ENCODE measurements around the gene ETV4. TPM values are rescaled to one million over a fixed set of nuclear protein-coding genes. Genes with fewer than 3 reads are reported as not detected.

The ETV4 gene
- total RNA-seq, 4 donors from 2014 or later = 3.7 to 11.1 (median 6.9) TPM

DNA sequence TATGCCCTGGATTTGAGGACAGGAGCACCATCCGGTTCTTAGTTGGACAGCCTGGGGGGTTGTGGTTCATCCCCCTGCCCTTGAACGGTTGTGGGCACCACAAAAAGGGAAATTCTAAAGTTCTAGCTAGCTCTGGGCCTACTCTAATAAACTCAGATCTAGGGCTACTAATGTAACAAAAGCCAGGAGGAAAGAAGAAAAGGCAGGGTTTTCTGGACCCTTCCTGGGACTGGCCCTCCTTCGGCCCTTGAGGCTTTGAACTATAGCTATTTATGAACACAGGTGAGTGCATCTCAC lies 15.1 kb downstream of the ETV4 start:
- Histone ChIP-seq H3K9me3 (no peaks in the 10 kb centered on the region), H3K4me1 (peaks cover 12 to 30% (median 14%) of the 10 kb centered on the region in 3 donors), H3K4me3 (no peak overlapping the region), H3K27me3 (no peaks in the 10 kb centered on the region), H3K27ac (peak overlapping the region in 3 of 4 donors; percentile 15 to 22 (median 21)), H3K36me3 (peaks cover 0 to 31% (median 4%) of the 10 kb centered on the region in 3 donors)
- WGBS, 2 donors = 40 to 52% methylated on average over 3 of the region's 3 CpGs
- no peak for DNase-seq
- intact Hi-C loops (cut with DNase I) = no loop called here
- TF ChIP-seq POLR2A (IDR thresholded peaks at IDR 0.05) = no peak
- TF ChIP-seq, protein P1, sequence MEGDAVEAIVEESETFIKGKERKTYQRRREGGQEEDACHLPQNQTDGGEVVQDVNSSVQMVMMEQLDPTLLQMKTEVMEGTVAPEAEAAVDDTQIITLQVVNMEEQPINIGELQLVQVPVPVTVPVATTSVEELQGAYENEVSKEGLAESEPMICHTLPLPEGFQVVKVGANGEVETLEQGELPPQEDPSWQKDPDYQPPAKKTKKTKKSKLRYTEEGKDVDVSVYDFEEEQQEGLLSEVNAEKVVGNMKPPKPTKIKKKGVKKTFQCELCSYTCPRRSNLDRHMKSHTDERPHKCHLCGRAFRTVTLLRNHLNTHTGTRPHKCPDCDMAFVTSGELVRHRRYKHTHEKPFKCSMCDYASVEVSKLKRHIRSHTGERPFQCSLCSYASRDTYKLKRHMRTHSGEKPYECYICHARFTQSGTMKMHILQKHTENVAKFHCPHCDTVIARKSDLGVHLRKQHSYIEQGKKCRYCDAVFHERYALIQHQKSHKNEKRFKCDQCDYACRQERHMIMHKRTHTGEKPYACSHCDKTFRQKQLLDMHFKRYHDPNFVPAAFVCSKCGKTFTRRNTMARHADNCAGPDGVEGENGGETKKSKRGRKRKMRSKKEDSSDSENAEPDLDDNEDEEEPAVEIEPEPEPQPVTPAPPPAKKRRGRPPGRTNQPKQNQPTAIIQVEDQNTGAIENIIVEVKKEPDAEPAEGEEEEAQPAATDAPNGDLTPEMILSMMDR (IDR thresholded peaks at IDR 0.05) = no peak

DNA sequence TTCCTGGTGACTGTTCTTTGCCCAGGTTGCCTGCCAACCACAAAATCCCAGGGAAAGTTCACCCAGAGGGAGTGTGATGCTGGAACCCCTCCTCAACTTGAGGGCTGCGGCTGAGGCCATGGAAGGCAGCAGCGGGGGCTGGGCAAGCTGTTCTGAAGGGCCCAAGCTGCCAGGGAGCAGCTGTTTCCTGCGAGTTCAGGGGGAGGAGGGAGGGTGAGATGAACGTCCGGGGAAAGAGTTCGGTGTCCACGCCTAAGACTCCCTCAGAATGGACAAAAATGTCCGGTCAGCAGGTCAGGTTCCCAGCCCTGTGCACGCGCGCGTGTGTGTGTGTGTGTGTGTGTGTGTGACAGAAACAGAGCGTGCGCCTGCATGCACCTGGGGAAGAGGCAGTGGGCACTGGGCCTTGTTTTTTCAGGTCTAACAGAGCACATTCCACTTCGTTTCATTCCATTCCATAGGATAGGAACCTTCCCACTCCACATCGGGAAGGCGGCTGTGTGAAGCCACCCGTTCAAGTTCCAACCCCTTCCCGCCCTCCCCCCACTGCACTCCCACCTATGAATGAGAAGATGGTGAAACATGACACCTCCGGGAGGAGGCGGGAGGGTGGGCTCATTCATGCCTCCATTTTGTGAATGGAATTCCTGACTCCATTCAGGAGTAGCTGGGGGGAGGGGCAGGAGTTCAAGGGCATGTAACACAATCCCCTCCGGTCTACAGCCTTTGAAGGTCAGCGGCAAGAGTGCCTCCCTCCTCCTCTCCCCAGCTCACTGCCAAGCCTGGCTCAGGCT lies 15.7 kb downstream of the ETV4 start:
- peak overlapping the region in 2 of 4 donors; percentile 17 to 34 for H3K4me3 ChIP-seq

DNA sequence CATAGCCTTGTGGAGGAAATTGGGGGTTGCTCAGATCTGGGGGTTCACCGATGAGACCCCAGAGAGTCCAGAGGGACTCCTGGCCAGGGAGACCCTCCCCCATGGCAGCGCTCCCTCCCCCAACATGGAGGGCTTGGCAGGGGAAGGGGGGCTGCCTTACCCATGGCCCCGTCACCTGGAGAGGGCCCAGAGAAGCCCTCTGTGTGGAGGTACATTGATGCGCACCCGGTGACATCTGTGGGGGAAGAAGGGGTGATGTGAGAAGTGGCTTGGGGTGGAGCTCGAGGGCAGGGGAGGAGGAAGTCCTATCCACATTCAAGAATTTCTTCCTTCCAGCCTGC lies 16.2 kb downstream of the ETV4 start:
- peaks cover 1 to 42% (median 6%) of the 10 kb centered on the region in 3 donors for H3K36me3 ChIP-seq
- no peaks in the 10 kb centered on the region for H3K9me3 ChIP-seq
- intact Hi-C loops (cut with DNase I) = no loop called here
- 0 to 30% methylated on average over 1 to 3 of the region's 6 CpGs for WGBS, 2 donors
- TF ChIP-seq POLR2A (IDR thresholded peaks at IDR 0.05) = no peak
- TF ChIP-seq, protein P1 (IDR thresholded peaks at IDR 0.05) = no peak
- H3K27ac ChIP-seq = peak overlapping the region in 3 of 4 donors; percentile 15 to 40 (median 21)
- H3K27me3 ChIP-seq = no peaks in the 10 kb centered on the region
- peaks cover 11 to 26% (median 14%) of the 10 kb centered on the region in 3 donors for H3K4me1 ChIP-seq
- DNase-seq = no peak
- peak overlapping the region in 1 of 4 donors; percentile 34 for H3K4me3 ChIP-seq

More for the DNA sequence above, 15.7 kb downstream of the ETV4 start:
- DNase-seq = no peak
- 7 to 23% methylated on average over 6 to 15 of the region's 23 CpGs for WGBS, 2 donors
- TF ChIP-seq, protein P1 (IDR thresholded peaks at IDR 0.05) = no peak
- TF ChIP-seq POLR2A (IDR thresholded peaks at IDR 0.05) = no peak
- no peaks in the 10 kb centered on the region for H3K9me3 ChIP-seq
- peak overlapping the region in 3 of 4 donors; percentile 15 to 40 (median 21) for H3K27ac ChIP-seq
- peaks cover 11 to 26% (median 14%) of the 10 kb centered on the region in 3 donors for H3K4me1 ChIP-seq
- H3K27me3 ChIP-seq = no peaks in the 10 kb centered on the region
- peaks cover 0 to 36% (median 6%) of the 10 kb centered on the region in 3 donors for H3K36me3 ChIP-seq
- intact Hi-C loops (cut with DNase I) = no loop called here

DNA sequence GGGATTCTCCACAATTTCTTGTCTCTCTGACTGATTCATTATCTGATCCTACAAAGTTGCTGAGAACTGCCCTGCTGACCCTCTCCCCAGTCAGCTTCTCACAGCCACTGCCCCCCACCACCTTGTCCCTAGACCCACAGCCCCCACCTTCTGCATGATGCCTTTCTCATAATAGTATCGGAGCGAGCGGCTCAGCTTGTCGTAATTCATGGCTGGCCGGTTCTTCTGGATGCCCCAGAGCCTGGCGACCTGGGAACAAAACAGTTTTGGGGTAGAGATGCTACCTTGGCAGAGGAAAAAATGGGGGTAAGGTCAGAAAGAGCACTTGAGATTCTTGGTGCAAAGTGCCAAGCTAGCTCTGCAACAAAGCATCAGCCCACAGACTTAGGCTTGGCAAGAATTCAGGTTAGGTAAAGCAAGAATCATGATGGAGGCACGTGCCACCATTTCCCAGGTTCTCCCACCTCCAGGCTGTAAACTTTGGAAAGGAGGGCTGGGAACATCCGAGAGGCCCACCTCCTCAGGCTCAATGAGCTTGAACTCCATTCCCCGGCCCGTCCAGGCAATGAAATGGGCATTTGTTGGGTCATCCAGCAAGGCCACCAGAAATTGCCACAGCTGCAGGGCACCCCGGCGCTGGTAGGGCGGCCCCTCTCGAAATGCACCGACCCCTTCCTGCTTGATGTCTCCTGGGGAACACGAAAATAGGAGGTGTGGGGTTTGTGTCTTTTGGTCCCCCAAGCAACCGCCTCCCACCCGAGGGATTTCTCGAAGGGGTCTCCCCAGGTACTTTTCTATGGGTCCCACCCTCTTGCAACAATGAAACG lies 16.9 kb downstream of the ETV4 start:
- no peaks in the 10 kb centered on the region for H3K9me3 ChIP-seq
- no peak overlapping the region for H3K4me3 ChIP-seq
- no peaks in the 10 kb centered on the region for H3K27me3 ChIP-seq
- intact Hi-C loops (cut with DNase I) = no loop called here
- WGBS, 2 donors = 86 to 91% methylated on average over 8 to 14 of the region's 20 CpGs
- H3K36me3 ChIP-seq = peaks cover 8 to 49% (median 8%) of the 10 kb centered on the region in 3 donors
- no peak for DNase-seq
- TF ChIP-seq, protein P1 (IDR thresholded peaks at IDR 0.05) = no peak
- no peak for TF ChIP-seq POLR2A (IDR thresholded peaks at IDR 0.05)
- H3K27ac ChIP-seq = no peak overlapping the region
- peaks cover 11 to 26% (median 14%) of the 10 kb centered on the region in 3 donors for H3K4me1 ChIP-seq

Data from esophagus squamous epithelium (tissue), 5 donors.